CD14-positive monocyte (primary cell): ENCODE results near the gene NFATC2IP. TPM values are rescaled to one million over a fixed set of nuclear protein-coding genes. Genes with fewer than 3 reads are reported as not detected.

Experiments used
- DNase-seq, 3 donors: peaks; one replicate each; pipeline ENCODE4 v3.0.0-alpha.2; 2011 to 2022
- H2AFZ ChIP-seq: 2 replicates; pipeline ENCODE4 v1.6.0; 2012; ENCODE audit warnings: mild to moderate bottlenecking, low read depth, low read length, inconsistent platforms; ENCODE audit not compliant: insufficient read depth, poor library complexity, severe bottlenecking
- H3K27ac ChIP-seq, 2 donors: 1 replicate in 1 of 2; 2 replicates in 1 of 2; pipeline ENCODE4 v1.5.1; 2012 to 2013; ENCODE audit warnings: low read length in 2 of 2, control low read depth in 1 of 2, inconsistent platforms in 1 of 2, low read depth in 1 of 2, mild to moderate bottlenecking in 1 of 2
- H3K27me3 ChIP-seq, 2 donors: one replicate each; pipeline versions ENCODE4 v1.6.0 to v1.6.1; 2011 to 2013; ENCODE audit warnings: low read length in 2 of 2; ENCODE audit not compliant: control insufficient read depth in 2 of 2, insufficient read depth in 2 of 2
- H3K36me3 ChIP-seq, 2 donors: replicated peaks in 1 of 2; 1 replicate in 1 of 2; 2 replicates in 1 of 2; pipeline versions ENCODE4 v1.5.1 to v1.6.1; 2012 to 2013; ENCODE audit warnings: low read length in 2 of 2, control low read depth in 1 of 2, inconsistent platforms in 1 of 2, mild to moderate bottlenecking in 1 of 2; ENCODE audit not compliant: insufficient read depth in 2 of 2, control insufficient read depth in 1 of 2
- H3K4me1 ChIP-seq, 2 donors: 1 replicate in 1 of 2; 2 replicates in 1 of 2; pipeline versions ENCODE4 v1.5.1 to v1.6.1; 2012 to 2013; ENCODE audit warnings: low read length in 2 of 2, control low read depth in 1 of 2, inconsistent platforms in 1 of 2, mild to moderate bottlenecking in 1 of 2, moderate library complexity in 1 of 2; ENCODE audit not compliant: insufficient read depth in 2 of 2, control insufficient read depth in 1 of 2
- H3K4me2 ChIP-seq: replicated peaks from 2 replicates; pipeline ENCODE3; 2012; ENCODE audit warnings: low read length, moderate library complexity, mild to moderate bottlenecking; ENCODE audit not compliant: poor library complexity, severe bottlenecking; ENCODE audit errors: extremely low read depth
- H3K4me3 ChIP-seq, 3 experiments: fragments of 200-600 bp in 1 of 3; sonication (generic) in 1 of 3; replicated peaks in 1 of 3; 1 replicate in 2 of 3; 2 replicates in 1 of 3; pipeline ENCODE4 v1.5.1; 2011 to 2013; ENCODE audit warnings: low read length in 3 of 3, mild to moderate bottlenecking in 3 of 3, control low read depth in 2 of 3, low read depth in 2 of 3, inconsistent platforms in 1 of 3, moderate library complexity in 1 of 3
- H3K79me2 ChIP-seq: 2 replicates; pipeline ENCODE4 v1.6.0; 2012; ENCODE audit warnings: mild to moderate bottlenecking, control low read depth, inconsistent platforms, low read length, moderate library complexity; ENCODE audit not compliant: insufficient read depth
- H3K9ac ChIP-seq: 2 replicates; pipeline ENCODE4 v1.6.0; 2017; ENCODE audit warnings: low read length, mild to moderate bottlenecking; ENCODE audit not compliant: insufficient read depth, poor library complexity, severe bottlenecking
- H3K9me3 ChIP-seq, 2 donors: replicated peaks in 1 of 2; 1 replicate in 1 of 2; 2 replicates in 1 of 2; pipeline versions ENCODE4 v1.5.1 to v1.6.1; 2012 to 2013; ENCODE audit warnings: low read length in 2 of 2, control low read depth in 1 of 2; ENCODE audit not compliant: control insufficient read depth in 1 of 2, insufficient read depth in 1 of 2
- H4K20me1 ChIP-seq: 2 replicates; pipeline ENCODE4 v1.6.0; 2012; ENCODE audit warnings: mild to moderate bottlenecking, low read length, control low read depth, moderate library complexity; ENCODE audit not compliant: insufficient read depth
- H3K27ac Mint-ChIP-seq, 7 donors: one replicate each; pipeline ENCODE4 v1.8.0; 2020; ENCODE audit warnings: mild to moderate bottlenecking in 7 of 7, mixed read lengths in 7 of 7, moderate library complexity in 6 of 7, inconsistent platforms in 2 of 7
- H3K27me3 Mint-ChIP-seq, 3 donors: one replicate each; pipeline ENCODE4 v1.8.0; 2021 to 2022; ENCODE audit warnings: low read depth in 3 of 3, mild to moderate bottlenecking in 3 of 3, mixed read lengths in 3 of 3, moderate library complexity in 3 of 3, inconsistent platforms in 1 of 3
- H3K36me3 Mint-ChIP-seq, 2 donors: one replicate each; pipeline ENCODE4 v1.8.0; 2020; ENCODE audit warnings: mixed read lengths in 2 of 2, inconsistent platforms in 1 of 2, mild to moderate bottlenecking in 1 of 2
- H3K4me1 Mint-ChIP-seq: one replicate; pipeline ENCODE4 v1.8.0; 2020; ENCODE audit warnings: mild to moderate bottlenecking, mixed read lengths
- H3K4me3 Mint-ChIP-seq, 2 donors: one replicate each; pipeline ENCODE4 v1.8.0; 2020; ENCODE audit warnings: mild to moderate bottlenecking in 2 of 2, mixed read lengths in 2 of 2, moderate library complexity in 1 of 2
- H3K9me3 Mint-ChIP-seq, 7 donors: one replicate each; pipeline ENCODE4 v1.8.0; 2020 to 2022; ENCODE audit warnings: mixed read lengths in 7 of 7, mild to moderate bottlenecking in 6 of 7, moderate library complexity in 6 of 7, inconsistent platforms in 2 of 7
- CTCF ChIP-seq: fragments of 200-600 bp; IDR thresholded peaks from one replicate; pipeline ENCODE4 v1.8.0; 2022; ENCODE audit warnings: antibody characterized with exemption, mild to moderate bottlenecking
- WGBS: methylation state at CpG from one replicate; pipeline ENCODE4 v1.1.5; 2013; ENCODE audit warnings: missing lambda C conversion rate; ENCODE audit not compliant: insufficient coverage; 5-methylcytosine and 5-hydroxymethylcytosine counted together
- intact Hi-C, 2 donors: fragments of 100-400 bp; cut with micrococcal nuclease; formaldehyde crosslinking; loops; one replicate each; pipeline versions ENCODE4 v1.15.0 to v1.15.1; 2023
- polyA plus RNA-seq, 3 donors: library from polyadenylated mRNA; depleted of rRNA in 1 of 3; unstranded in 2 of 3; stranded (reverse) in 1 of 3; fragments of 300-500 nt in 2 of 3; fragments of >200 nt in 1 of 3; fragmentation: Illumina TruSeq in 2 of 3; gene quantifications; 1 replicate in 2 of 3; 2 replicates in 1 of 3; pipeline ENCODE4 v1.2.3, GENCODE V29; 2012 to 2021

The NFATC2IP gene
- polyA plus RNA-seq, 3 donors, result 17.5 to 125 (median 18.4) TPM

GRCh38 chr16:28917095-28917494 is 33.6 kb upstream of the NFATC2IP start:
- Histone ChIP-seq H2AFZ (no peak overlapping the region), H4K20me1 (no peaks in the 10 kb centered on the region), H3K79me2 (no peaks in the 10 kb centered on the region), H3K4me1 (no peaks in the 10 kb centered on the region), H3K9me3 (no peaks in the 10 kb centered on the region), H3K27me3 (no peaks in the 10 kb centered on the region), H3K27ac (no peak overlapping the region), H3K4me3 (no peak overlapping the region), H3K4me2 (no peak overlapping the region), H3K9ac (no peak overlapping the region), H3K36me3 (peaks cover 51 to 82% of the 10 kb centered on the region in 2 donors)
- no peak for TF ChIP-seq CTCF
- H3K36me3 Mint-ChIP-seq, result peaks cover 61 to 87% of the 10 kb centered on the region in 2 donors
- DNase-seq, result no peak
- 81% methylated on average over 7 of the region's 7 CpGs for WGBS
- no peaks in the 10 kb centered on the region for H3K4me1 Mint-ChIP-seq
- peaks cover 0 to 1% (median 1%) of the 10 kb centered on the region in 3 donors for H3K27me3 Mint-ChIP-seq
- H3K27ac Mint-ChIP-seq, result no peak overlapping the region
- H3K9me3 Mint-ChIP-seq, result peaks cover 0 to 3% (median 0%) of the 10 kb centered on the region in 7 donors
- intact Hi-C loops, result loop anchor here in 1 of 2 donors (5.0 kb wide), 1 partner anchor 35 kb away; no protein-coding TSS in a partner anchor
- H3K4me3 Mint-ChIP-seq, result no peak overlapping the region

GRCh38 chr16:28918698-28919097 is 32.0 kb upstream of the NFATC2IP start:
- H3K27ac Mint-ChIP-seq, result no peak overlapping the region
- Histone ChIP-seq H2AFZ (no peak overlapping the region), H3K36me3 (peaks cover 41 to 66% of the 10 kb centered on the region in 2 donors), H3K4me2 (no peak overlapping the region), H3K79me2 (peaks cover 3% of the 10 kb centered on the region), H3K27ac (no peak overlapping the region), H4K20me1 (no peaks in the 10 kb centered on the region), H3K27me3 (no peaks in the 10 kb centered on the region), H3K9ac (no peak overlapping the region), H3K4me3 (no peak overlapping the region), H3K9me3 (no peaks in the 10 kb centered on the region), H3K4me1 (peaks cover 0 to 2% of the 10 kb centered on the region in 2 donors)
- DNase-seq, result no peak
- H3K4me1 Mint-ChIP-seq, result peaks cover 3% of the 10 kb centered on the region
- H3K4me3 Mint-ChIP-seq, result no peak overlapping the region
- no CpG with 5 or more reads among the region's 3 CpGs for WGBS
- H3K9me3 Mint-ChIP-seq, result peaks cover 0 to 3% (median 0%) of the 10 kb centered on the region in 7 donors
- intact Hi-C loops, result loop anchor here in 1 of 2 donors (5.0 kb wide), 1 partner anchor 36 kb away; no protein-coding TSS in a partner anchor
- peaks cover 0 to 1% (median 0%) of the 10 kb centered on the region in 3 donors for H3K27me3 Mint-ChIP-seq
- peaks cover 50 to 76% of the 10 kb centered on the region in 2 donors for H3K36me3 Mint-ChIP-seq
- TF ChIP-seq CTCF, result no peak
